Thyroid gland (tissue), 4 donors: ENCODE data around the gene TMEM8B. TPM values are rescaled to one million over a fixed set of nuclear protein-coding genes. Genes with fewer than 3 reads are reported as not detected.

Experiments
- DNase-seq, 2 donors: peaks; one replicate each; pipeline ENCODE4 v3.0.0-alpha.2; 2019
- H3K27ac ChIP-seq, 3 donors: fragments of 200-600 bp; sonication (generic); 1 replicate in 2 of 3; 2 replicates in 1 of 3; pipeline ENCODE4 v1.5.1; 2016 to 2019; ENCODE audit warnings: mild to moderate bottlenecking in 1 of 3, moderate library complexity in 1 of 3
- H3K27me3 ChIP-seq: fragments of 200-600 bp; sonication (generic); one replicate; pipeline ENCODE4 v1.5.1; 2019
- H3K36me3 ChIP-seq, 2 donors: fragments of 200-600 bp; sonication (generic); one replicate each; pipeline ENCODE4 v1.5.1; 2016 to 2019
- H3K4me1 ChIP-seq, 2 donors: fragments of 200-600 bp; sonication (generic); one replicate each; pipeline ENCODE4 v1.5.1; 2017 to 2019
- H3K4me3 ChIP-seq, 3 donors: fragments of 200-600 bp; sonication (generic); replicated peaks in 1 of 3; 1 replicate in 2 of 3; 2 replicates in 1 of 3; pipeline ENCODE4 v1.5.1; 2016; ENCODE audit warnings: mild to moderate bottlenecking in 1 of 3
- H3K9me3 ChIP-seq: fragments of 200-600 bp; sonication (generic); one replicate; pipeline ENCODE4 v1.5.1; 2017
- CTCF ChIP-seq, 6 experiments: fragments of 200-600 bp in 3 of 6; fragments of 450-650 bp in 3 of 6; sonication (generic) in 3 of 6; IDR thresholded peaks; one replicate each; pipeline ENCODE4 v1.5.1; 2016 to 2019; ENCODE audit warnings: antibody characterized with exemption in 6 of 6, mild to moderate bottlenecking in 2 of 6, inconsistent platforms in 1 of 6, moderate library complexity in 1 of 6
- POLR2A ChIP-seq, 2 donors: fragments of 450-650 bp; IDR thresholded peaks; one replicate each; pipeline ENCODE4 v1.6.1; 2017; ENCODE audit warnings: antibody characterized with exemption in 2 of 2, mild to moderate bottlenecking in 2 of 2, moderate library complexity in 1 of 2
- WGBS, 2 donors: methylation state at CpG; one replicate each; pipeline ENCODE4 v1.1.5; 2017; 5-methylcytosine and 5-hydroxymethylcytosine counted together
- intact Hi-C: fragments of 100-400 bp; cut with DNase I; formaldehyde crosslinking; loops from one replicate; pipeline ENCODE4 v1.15.1; 2023
- total RNA-seq, 4 donors: library from RNA; depleted of rRNA; stranded (reverse); fragments of >200 nt; gene quantifications; one replicate each; pipeline ENCODE4 v1.2.3, GENCODE V29; 2016

The TMEM8B gene
- 10 to 100 TPM in 3 of 4 donors, 1 to 10 TPM in 1; 8.5 to 17.4 (median 15.8) TPM for total RNA-seq

GRCh38 chr9:35829084-35829763 is at the start of gene TMEM8B:
Gene TMEM8B (plus strand): TSS chr9:35829228. CDS start chr9:35829448, 220 bp downstream.
- Histone ChIP-seq H3K9me3 (no peaks in the 10 kb centered on the region), H3K27ac (peak within 1 kb of the TSS; percentile 85 to 95 (median 92)), H3K36me3 (no peaks in the 10 kb centered on the region), H3K4me3 (peak within 1 kb of the TSS; percentile 22 to 76 (median 49)), H3K4me1 (peaks cover 33 to 34% of the 10 kb centered on the region in 2 donors), H3K27me3 (no peaks in the 10 kb centered on the region)
- DNase-seq: peak; percentile 98 to 100
- intact Hi-C loops: loop anchor here (5.0 to 10.0 kb wide), 3 partner anchors 37 to 84 kb away; partner anchors contain the start of genes GBA2, NPR2 and RGP1
- TF ChIP-seq POLR2A (IDR thresholded peaks at IDR 0.05) (peak in 1 of 2 donors; percentile 71), CTCF (IDR thresholded peaks at IDR 0.05) (no peak)
- 2 to 3% methylated on average over 4 to 5 of the region's 53 CpGs for WGBS, 2 donors

DNA sequence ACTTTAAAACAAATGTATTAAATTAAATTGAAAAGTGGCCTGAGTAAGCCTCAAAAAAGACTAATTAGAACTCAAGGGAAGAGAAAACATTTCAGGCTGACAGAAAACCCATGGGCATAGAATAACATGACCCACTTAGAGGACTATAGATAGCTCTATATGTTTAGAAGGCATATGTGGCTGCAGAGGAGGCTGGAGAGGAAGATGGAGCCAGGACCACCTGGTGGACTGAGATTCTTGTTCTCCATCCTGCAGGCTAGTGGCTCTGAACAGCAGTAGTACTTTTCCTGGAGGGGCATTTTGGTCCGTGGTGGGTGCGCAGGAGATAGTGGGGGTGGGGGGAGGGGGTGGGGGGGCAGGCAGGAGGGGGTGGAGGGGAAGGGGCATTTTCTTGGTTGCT is 48.0 kb upstream of the TMEM8B start:
- intact Hi-C loops: no loop called here
- Histone ChIP-seq H3K27ac (no peak overlapping the region), H3K9me3 (no peaks in the 10 kb centered on the region), H3K36me3 (no peaks in the 10 kb centered on the region), H3K4me3 (no peak overlapping the region), H3K27me3 (no peaks in the 10 kb centered on the region), H3K4me1 (no peaks in the 10 kb centered on the region)
- WGBS, 2 donors: 78 to 82% methylated on average over 2 of the region's 2 CpGs
- TF ChIP-seq POLR2A (IDR thresholded peaks at IDR 0.05) (no peak), CTCF (IDR thresholded peaks at IDR 0.05) (no peak)
- DNase-seq: no peak

DNA sequence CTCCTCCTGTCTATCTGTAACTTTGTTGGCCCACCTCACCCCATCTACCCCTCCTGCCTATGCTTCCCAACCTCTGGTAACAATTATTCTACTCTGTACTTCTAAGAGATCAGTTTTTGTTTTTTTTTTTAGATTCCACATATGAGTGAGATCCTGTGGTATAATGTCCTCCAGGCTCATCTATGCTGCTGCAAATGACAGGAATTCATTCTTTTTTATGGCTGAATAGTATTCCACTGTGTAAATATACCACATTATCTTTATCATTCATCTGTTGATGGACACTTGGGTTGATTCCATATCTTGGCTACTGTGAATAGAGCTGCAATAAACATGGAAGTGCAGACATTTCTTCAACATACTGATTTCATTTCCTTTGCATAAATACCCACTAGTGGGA is 45.6 kb upstream of the TMEM8B start:
- TF ChIP-seq POLR2A (IDR thresholded peaks at IDR 0.05) (no peak), CTCF (IDR thresholded peaks at IDR 0.05) (no peak)
- intact Hi-C loops: no loop called here

GRCh38 chr9:35789541-35789940 is 39.5 kb upstream of the TMEM8B start:
- H3K36me3 ChIP-seq: no peaks in the 10 kb centered on the region
- 94 to 97% methylated on average over 2 of the region's 2 CpGs for WGBS, 2 donors
- TF ChIP-seq CTCF (IDR thresholded peaks at IDR 0.05): no peak
- no peak for TF ChIP-seq POLR2A (IDR thresholded peaks at IDR 0.05)
- no peaks in the 10 kb centered on the region for H3K9me3 ChIP-seq
- no peak overlapping the region for H3K27ac ChIP-seq
- H3K4me1 ChIP-seq: peaks cover 8 to 13% of the 10 kb centered on the region in 2 donors
- intact Hi-C loops: loop anchor here (2.0 kb wide), 1 partner anchor 93 kb away; no protein-coding TSS in a partner anchor
- H3K27me3 ChIP-seq: no peaks in the 10 kb centered on the region
- H3K4me3 ChIP-seq: no peak overlapping the region
- no peak for DNase-seq

More for the DNA sequence above, 45.6 kb upstream of the TMEM8B start:
- Histone ChIP-seq H3K9me3 (no peaks in the 10 kb centered on the region), H3K4me1 (no peaks in the 10 kb centered on the region), H3K27ac (no peak overlapping the region), H3K27me3 (no peaks in the 10 kb centered on the region), H3K36me3 (no peaks in the 10 kb centered on the region), H3K4me3 (no peak overlapping the region)
- no peak for DNase-seq

GRCh38 chr9:35790025-35790384 is 39.0 kb upstream of the TMEM8B start:
- Histone ChIP-seq H3K9me3 (no peaks in the 10 kb centered on the region), H3K36me3 (no peaks in the 10 kb centered on the region), H3K27ac (no peak overlapping the region), H3K4me1 (peaks cover 8 to 13% of the 10 kb centered on the region in 2 donors), H3K27me3 (no peaks in the 10 kb centered on the region), H3K4me3 (no peak overlapping the region)
- WGBS, 2 donors: 31 to 34% methylated on average over 4 of the region's 4 CpGs
- intact Hi-C loops: loop anchor here (5.0 kb wide), 1 partner anchor 37 kb away; the partner anchor contains the start of genes FAM221B and TMEM8B
- TF ChIP-seq CTCF (IDR thresholded peaks at IDR 0.05) (no peak), POLR2A (IDR thresholded peaks at IDR 0.05) (no peak)
- no peak for DNase-seq
